Suprapubic skin (tissue), 3 donors: ENCODE measurements around the gene THRAP3.

ENCODE experiments used
- EP300 ChIP-seq: sonication (generic); formaldehyde crosslinking; IDR thresholded peaks from one replicate; pipeline ENCODE4 v1.6.1; 2017; ENCODE audit warnings: antibody characterized with exemption
- POLR2A ChIP-seq, 2 donors: fragments of 450-650 bp; IDR thresholded peaks; one replicate each; pipeline ENCODE4 v1.6.1; 2017; ENCODE audit warnings: antibody characterized with exemption in 2 of 2, mild to moderate bottlenecking in 2 of 2, moderate library complexity in 2 of 2
- TF ChIP-seq, protein P1 (sequence below), 2 donors: fragments of 200-600 bp in 1 of 2; fragments of 450-650 bp in 1 of 2; sonication (generic) in 1 of 2; IDR thresholded peaks; one replicate each; pipeline ENCODE4 v1.5.1; 2016 to 2019; ENCODE audit warnings: antibody characterized with exemption in 2 of 2, mild to moderate bottlenecking in 1 of 2, moderate library complexity in 1 of 2

DNA sequence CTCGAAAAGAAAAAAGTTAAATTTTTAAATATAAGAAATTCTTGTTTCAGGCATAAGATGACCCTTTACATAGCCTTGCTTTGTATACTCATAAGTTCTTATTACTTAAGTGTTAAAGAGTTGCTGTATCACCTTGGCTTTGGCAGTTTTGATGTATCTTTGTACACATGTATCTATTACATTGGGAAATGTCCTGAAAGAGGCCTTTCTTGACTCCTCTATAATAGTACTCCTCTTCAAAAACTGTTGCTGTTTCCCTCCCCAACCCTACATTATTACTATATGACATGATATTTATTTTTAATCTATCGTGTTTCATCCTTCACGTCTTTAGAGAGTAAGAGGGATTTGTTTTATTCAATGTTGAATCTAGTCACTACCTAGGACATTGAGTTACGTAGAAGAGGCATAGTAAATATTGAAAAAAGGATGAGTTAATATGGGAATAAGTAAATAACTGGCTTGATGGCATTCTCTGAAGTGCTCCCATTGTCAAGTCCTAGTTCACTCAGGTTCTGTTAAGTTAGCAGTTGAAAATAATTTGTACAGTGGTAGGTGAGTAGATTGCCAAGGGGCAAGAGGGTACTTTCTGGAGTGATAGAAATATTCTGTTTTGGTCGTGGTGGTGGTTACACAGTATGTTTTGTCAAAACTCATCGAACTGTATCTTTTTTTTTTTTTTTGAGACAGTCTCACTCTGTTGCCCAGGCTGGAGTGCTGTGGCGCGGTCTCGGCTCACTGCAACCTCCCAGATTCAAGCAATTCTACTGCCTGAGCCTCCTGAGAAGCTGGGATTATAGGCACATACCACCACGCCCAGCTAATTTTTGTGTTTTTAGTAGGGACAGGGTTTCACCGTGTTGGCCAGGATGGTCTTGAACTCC is 8.2 kb downstream of the THRAP3 start:
- TF ChIP-seq, protein P1, sequence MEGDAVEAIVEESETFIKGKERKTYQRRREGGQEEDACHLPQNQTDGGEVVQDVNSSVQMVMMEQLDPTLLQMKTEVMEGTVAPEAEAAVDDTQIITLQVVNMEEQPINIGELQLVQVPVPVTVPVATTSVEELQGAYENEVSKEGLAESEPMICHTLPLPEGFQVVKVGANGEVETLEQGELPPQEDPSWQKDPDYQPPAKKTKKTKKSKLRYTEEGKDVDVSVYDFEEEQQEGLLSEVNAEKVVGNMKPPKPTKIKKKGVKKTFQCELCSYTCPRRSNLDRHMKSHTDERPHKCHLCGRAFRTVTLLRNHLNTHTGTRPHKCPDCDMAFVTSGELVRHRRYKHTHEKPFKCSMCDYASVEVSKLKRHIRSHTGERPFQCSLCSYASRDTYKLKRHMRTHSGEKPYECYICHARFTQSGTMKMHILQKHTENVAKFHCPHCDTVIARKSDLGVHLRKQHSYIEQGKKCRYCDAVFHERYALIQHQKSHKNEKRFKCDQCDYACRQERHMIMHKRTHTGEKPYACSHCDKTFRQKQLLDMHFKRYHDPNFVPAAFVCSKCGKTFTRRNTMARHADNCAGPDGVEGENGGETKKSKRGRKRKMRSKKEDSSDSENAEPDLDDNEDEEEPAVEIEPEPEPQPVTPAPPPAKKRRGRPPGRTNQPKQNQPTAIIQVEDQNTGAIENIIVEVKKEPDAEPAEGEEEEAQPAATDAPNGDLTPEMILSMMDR (IDR thresholded peaks at IDR 0.05), result no peak
- TF ChIP-seq POLR2A (IDR thresholded peaks at IDR 0.05) (no peak), EP300 (no peak)
